ENCODE results near the gene RPL7A. TPM values are rescaled to one million over a fixed set of nuclear protein-coding genes. Genes with fewer than 3 reads are reported as not detected.

Gene RPL7A
- total and polyA plus RNA-seq, 2 of the 4 experiments (the other 2 are of a cell fraction): 3,220 to 4,096 TPM

DNA sequence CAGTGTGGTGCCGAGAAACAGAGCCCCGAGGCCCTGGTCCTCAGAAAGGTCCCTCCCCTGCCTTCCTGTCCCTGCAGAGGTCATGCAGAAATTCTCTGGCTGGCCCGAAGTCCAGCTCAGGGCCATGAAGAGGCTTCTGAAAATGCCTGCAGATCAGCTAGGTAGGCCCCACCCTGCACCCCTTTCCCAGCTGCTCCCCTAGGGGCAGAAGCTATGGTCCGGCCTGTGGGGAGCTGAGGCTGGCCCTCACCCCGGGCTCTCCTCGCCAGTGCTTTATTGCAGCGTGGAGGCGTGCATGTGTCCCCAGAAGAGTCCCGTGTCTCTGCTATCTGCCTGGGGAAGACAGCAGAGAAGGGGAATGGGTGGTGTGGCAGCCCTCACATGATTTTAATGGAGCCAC lies 49.9 kb downstream of the RPL7A start:
- H4K5ac ChIP-seq (ENCODE audit: low read depth, low read length): no peak overlapping the region
- no peak overlapping the region for H3K27ac ChIP-seq (ENCODE audit: insufficient read depth, low read length)
- no peak overlapping the region for H2AFZ ChIP-seq (replicated peaks; ENCODE audit: low read length, poor library complexity)
- peaks cover 1% of the 10 kb centered on the region for H3K36me3 ChIP-seq (ENCODE audit: control insufficient read depth, insufficient read depth, low read length)
- H3K9me1 ChIP-seq (ENCODE audit: insufficient read depth, low read length): 0 out of 2 replicates have a peak, but pooled peaks cover 4% of the 10 kb centered on the region
- no peak overlapping the region for H2AK9ac ChIP-seq (replicated peaks; ENCODE audit: low read depth, low read length, poor library complexity)
- H3K23ac ChIP-seq (ENCODE audit: low read depth, low read length): no peak overlapping the region
- no peak overlapping the region for H4K91ac ChIP-seq (ENCODE audit: insufficient read depth, low read depth, low read length)
- in situ Hi-C loops (cut with MboI; ENCODE audit: low sequenced_read_pairs) (no loop called here), dilution Hi-C loops (cut with HindIII; ENCODE audit: low sequenced_read_pairs, unreplicated experiment) (no loop called here), intact Hi-C loops (cut with micrococcal nuclease) (no loop called here)
- no peak for ATAC-seq (ENCODE audit: low read depth)
- no peak overlapping the region for H4K8ac ChIP-seq (ENCODE audit: low read depth in 2 of 2, low read length in 2 of 2)
- H3K27me3 ChIP-seq (ENCODE audit: control insufficient read depth, insufficient read depth, low read length): peaks cover 30% of the 10 kb centered on the region
- no peak overlapping the region for H2BK120ac ChIP-seq (ENCODE audit: low read depth, low read length)
- H3K4ac ChIP-seq (ENCODE audit: low read depth, low read length): no peak overlapping the region
- no peak overlapping the region for H2AK5ac ChIP-seq (ENCODE audit: low read depth, low read length)
- no peak overlapping the region for H3K14ac ChIP-seq (replicated peaks; ENCODE audit: low read depth, low read length)
- no peaks in the 10 kb centered on the region for H3K79me1 ChIP-seq (ENCODE audit: low read depth in 1 of 2, low read length in 2 of 2)
- no peak overlapping the region for H3K4me2 ChIP-seq (ENCODE audit: low read depth, low read length)
- no peak overlapping the region for H2BK5ac ChIP-seq (ENCODE audit: low read depth, low read length, poor library complexity, severe bottlenecking)
- H3K4me3 ChIP-seq (ENCODE audit: insufficient read depth, low read depth, low read length): no peak overlapping the region
- no peaks in the 10 kb centered on the region for H4K20me1 ChIP-seq (ENCODE audit: insufficient read depth, low read length)
- CTCF ChIA-PET: no interaction called here
- WGBS, 2 experiments (ENCODE audit: extremely low coverage in 2 of 2, insufficient read length in 1 of 2): 85% methylated on average over 6 of the region's 9 CpGs; no CpG with 5 or more reads in 1 of the 2 experiments
- no peak overlapping the region for H3K18ac ChIP-seq (ENCODE audit: low read depth, low read length)
- no peak overlapping the region for H3K56ac ChIP-seq (ENCODE audit: extremely low read depth, insufficient read depth, low read length)
- no peaks in the 10 kb centered on the region for H3K9me3 ChIP-seq (ENCODE audit: control insufficient read depth, insufficient read depth, low read length)
- BruUV-seq (replicated peaks): no TSS peak
- no peak overlapping the region for H3K9ac ChIP-seq (ENCODE audit: low read depth, low read length)
- H3K4me1 ChIP-seq (ENCODE audit: control insufficient read depth, insufficient read depth, low read length): no peaks in the 10 kb centered on the region
- no peak overlapping the region for H2BK20ac ChIP-seq (ENCODE audit: low read depth, low read length)
- DNase-seq: no peak
- H2BK15ac ChIP-seq (ENCODE audit: low read depth, low read length): no peak overlapping the region
- POLR2A ChIA-PET (ENCODE audit: unreplicated experiment): no interaction called here
- TF ChIP-seq MAZ (IDR thresholded peaks at IDR 0.05; ENCODE audit: borderline replicate concordance, low read depth, low read length) (no peak), RFX5 (IDR thresholded peaks at IDR 0.05; ENCODE audit: low read depth, low read length) (no peak), CHD1 (IDR thresholded peaks at IDR 0.05; ENCODE audit: low read depth, low read length) (no peak), POLR2A (IDR thresholded peaks at IDR 0.05; ENCODE audit: low read depth, low read length) (no peak), SMC3 (IDR thresholded peaks at IDR 0.05; ENCODE audit: low read depth, low read length) (no peak), NFE2L2 (IDR thresholded peaks at IDR 0.05; ENCODE audit: low read depth, low read length) (no peak), RAD21 (IDR thresholded peaks at IDR 0.05; ENCODE audit: low read length) (no peak), FOS (IDR thresholded peaks at IDR 0.05; ENCODE audit: low read depth, low read length) (no peak), MXI1 (IDR thresholded peaks at IDR 0.05; ENCODE audit: borderline replicate concordance, low read depth, low read length) (no peak), BHLHE40 (IDR thresholded peaks at IDR 0.05; ENCODE audit: low read depth, low read length) (no peak), RCOR1 (IDR thresholded peaks at IDR 0.05; ENCODE audit: insufficient replicate concordance, low read length) (no peak), MAFK (IDR thresholded peaks at IDR 0.05; ENCODE audit: low read depth, low read length) (no peak), CEBPB (IDR thresholded peaks at IDR 0.05; ENCODE audit: low read depth, low read length) (no peak)
- TF ChIP-seq, protein P1, sequence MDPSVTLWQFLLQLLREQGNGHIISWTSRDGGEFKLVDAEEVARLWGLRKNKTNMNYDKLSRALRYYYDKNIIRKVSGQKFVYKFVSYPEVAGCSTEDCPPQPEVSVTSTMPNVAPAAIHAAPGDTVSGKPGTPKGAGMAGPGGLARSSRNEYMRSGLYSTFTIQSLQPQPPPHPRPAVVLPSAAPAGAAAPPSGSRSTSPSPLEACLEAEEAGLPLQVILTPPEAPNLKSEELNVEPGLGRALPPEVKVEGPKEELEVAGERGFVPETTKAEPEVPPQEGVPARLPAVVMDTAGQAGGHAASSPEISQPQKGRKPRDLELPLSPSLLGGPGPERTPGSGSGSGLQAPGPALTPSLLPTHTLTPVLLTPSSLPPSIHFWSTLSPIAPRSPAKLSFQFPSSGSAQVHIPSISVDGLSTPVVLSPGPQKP (IDR thresholded peaks at IDR 0.05; ENCODE audit: borderline replicate concordance, low read depth, low read length): no peak
- TF ChIP-seq, protein P2, sequence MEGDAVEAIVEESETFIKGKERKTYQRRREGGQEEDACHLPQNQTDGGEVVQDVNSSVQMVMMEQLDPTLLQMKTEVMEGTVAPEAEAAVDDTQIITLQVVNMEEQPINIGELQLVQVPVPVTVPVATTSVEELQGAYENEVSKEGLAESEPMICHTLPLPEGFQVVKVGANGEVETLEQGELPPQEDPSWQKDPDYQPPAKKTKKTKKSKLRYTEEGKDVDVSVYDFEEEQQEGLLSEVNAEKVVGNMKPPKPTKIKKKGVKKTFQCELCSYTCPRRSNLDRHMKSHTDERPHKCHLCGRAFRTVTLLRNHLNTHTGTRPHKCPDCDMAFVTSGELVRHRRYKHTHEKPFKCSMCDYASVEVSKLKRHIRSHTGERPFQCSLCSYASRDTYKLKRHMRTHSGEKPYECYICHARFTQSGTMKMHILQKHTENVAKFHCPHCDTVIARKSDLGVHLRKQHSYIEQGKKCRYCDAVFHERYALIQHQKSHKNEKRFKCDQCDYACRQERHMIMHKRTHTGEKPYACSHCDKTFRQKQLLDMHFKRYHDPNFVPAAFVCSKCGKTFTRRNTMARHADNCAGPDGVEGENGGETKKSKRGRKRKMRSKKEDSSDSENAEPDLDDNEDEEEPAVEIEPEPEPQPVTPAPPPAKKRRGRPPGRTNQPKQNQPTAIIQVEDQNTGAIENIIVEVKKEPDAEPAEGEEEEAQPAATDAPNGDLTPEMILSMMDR (conservative IDR thresholded peaks at IDR 0.05; ENCODE audit: low read depth, low read length): no peak
- TF ChIP-seq, protein P3, sequence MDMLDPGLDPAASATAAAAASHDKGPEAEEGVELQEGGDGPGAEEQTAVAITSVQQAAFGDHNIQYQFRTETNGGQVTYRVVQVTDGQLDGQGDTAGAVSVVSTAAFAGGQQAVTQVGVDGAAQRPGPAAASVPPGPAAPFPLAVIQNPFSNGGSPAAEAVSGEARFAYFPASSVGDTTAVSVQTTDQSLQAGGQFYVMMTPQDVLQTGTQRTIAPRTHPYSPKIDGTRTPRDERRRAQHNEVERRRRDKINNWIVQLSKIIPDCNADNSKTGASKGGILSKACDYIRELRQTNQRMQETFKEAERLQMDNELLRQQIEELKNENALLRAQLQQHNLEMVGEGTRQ (IDR thresholded peaks at IDR 0.05; ENCODE audit: low read depth, low read length): no peak

Data from IMR-90 (cell line).